ENCODE results near the gene ABCF1.

DNA sequence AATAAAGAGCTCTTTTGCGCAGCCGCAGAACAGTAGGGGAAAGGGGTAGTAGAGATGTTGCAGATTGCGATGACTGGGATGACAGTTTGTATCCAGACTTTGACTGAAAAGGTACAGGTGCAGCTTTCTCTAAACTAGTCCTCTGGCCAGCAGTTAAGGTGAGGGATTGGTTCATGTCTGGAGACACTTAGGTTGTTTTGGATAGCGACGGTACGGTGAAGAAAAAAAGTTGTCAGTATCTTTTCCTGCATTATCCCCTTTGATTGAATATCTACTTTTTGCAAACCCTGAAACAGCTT, 13.6 kb upstream of the ABCF1 start:
- TF ChIP-seq, protein P1, sequence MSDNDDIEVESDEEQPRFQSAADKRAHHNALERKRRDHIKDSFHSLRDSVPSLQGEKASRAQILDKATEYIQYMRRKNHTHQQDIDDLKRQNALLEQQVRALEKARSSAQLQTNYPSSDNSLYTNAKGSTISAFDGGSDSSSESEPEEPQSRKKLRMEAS (IDR thresholded peaks at IDR 0.05): no peak
- TF ChIP-seq POLR2A (IDR thresholded peaks at IDR 0.05; ENCODE audit: borderline replicate concordance, extremely low read depth, insufficient read depth, insufficient read length) (no peak), SIN3A (IDR thresholded peaks at IDR 0.05; ENCODE audit: low read depth) (no peak)
- TF ChIP-seq, protein P2, sequence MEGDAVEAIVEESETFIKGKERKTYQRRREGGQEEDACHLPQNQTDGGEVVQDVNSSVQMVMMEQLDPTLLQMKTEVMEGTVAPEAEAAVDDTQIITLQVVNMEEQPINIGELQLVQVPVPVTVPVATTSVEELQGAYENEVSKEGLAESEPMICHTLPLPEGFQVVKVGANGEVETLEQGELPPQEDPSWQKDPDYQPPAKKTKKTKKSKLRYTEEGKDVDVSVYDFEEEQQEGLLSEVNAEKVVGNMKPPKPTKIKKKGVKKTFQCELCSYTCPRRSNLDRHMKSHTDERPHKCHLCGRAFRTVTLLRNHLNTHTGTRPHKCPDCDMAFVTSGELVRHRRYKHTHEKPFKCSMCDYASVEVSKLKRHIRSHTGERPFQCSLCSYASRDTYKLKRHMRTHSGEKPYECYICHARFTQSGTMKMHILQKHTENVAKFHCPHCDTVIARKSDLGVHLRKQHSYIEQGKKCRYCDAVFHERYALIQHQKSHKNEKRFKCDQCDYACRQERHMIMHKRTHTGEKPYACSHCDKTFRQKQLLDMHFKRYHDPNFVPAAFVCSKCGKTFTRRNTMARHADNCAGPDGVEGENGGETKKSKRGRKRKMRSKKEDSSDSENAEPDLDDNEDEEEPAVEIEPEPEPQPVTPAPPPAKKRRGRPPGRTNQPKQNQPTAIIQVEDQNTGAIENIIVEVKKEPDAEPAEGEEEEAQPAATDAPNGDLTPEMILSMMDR (IDR thresholded peaks at IDR 0.05 in 2 of 3, conservative IDR thresholded peaks at IDR 0.05 in 1 of 3; ENCODE audit: borderline replicate concordance in 1 of 3, insufficient read depth in 1 of 3, low read depth in 2 of 3, low read length in 2 of 3): no peak

Data from HCT116 (cell line).